Loucy (cell line): ENCODE results near the gene NQO2.

Experiments
- H2AFZ ChIP-seq: fragments of 200-600 bp; sonication (generic); 2 replicates; pipeline ENCODE4 v1.6.0; 2016; ENCODE audit warnings: antibody characterized with exemption, mild to moderate bottlenecking, low read length, moderate library complexity
- H3F3A ChIP-seq: fragments of 200-600 bp; 2 replicates; pipeline ENCODE4 v1.6.0; 2016; ENCODE audit warnings: antibody characterized with exemption, low read depth, mild to moderate bottlenecking
- H3K27me3 ChIP-seq: fragments of 200-600 bp; sonication (generic); 2 replicates; pipeline ENCODE4 v1.6.1; 2014; ENCODE audit warnings: low read length, mild to moderate bottlenecking; ENCODE audit not compliant: insufficient read depth, poor library complexity, severe bottlenecking
- H3K36me3 ChIP-seq: fragments of 200-600 bp; sonication (generic); 2 replicates; pipeline ENCODE4 v1.6.1; 2016; ENCODE audit warnings: low read length; ENCODE audit not compliant: insufficient read depth
- H3K4me1 ChIP-seq: fragments of 200-600 bp; sonication (generic); 2 replicates; pipeline ENCODE4 v1.5.1; 2014; ENCODE audit warnings: low read length, mild to moderate bottlenecking; ENCODE audit not compliant: insufficient read depth, poor library complexity, severe bottlenecking
- H3K4me2 ChIP-seq: fragments of 200-600 bp; sonication (generic); 2 replicates; pipeline ENCODE4 v1.6.0; 2014; ENCODE audit warnings: antibody characterized with exemption, low read length, low read depth, mild to moderate bottlenecking; ENCODE audit not compliant: poor library complexity, severe bottlenecking
- H3K4me3 ChIP-seq: fragments of 200-600 bp; sonication (generic); 2 replicates; pipeline ENCODE4 v1.5.1; 2014; ENCODE audit warnings: low read length, mild to moderate bottlenecking, mixed read lengths; ENCODE audit not compliant: poor library complexity, severe bottlenecking
- H3K79me2 ChIP-seq: fragments of 200-600 bp; sonication (generic); 2 replicates; pipeline ENCODE4 v1.6.1; 2014; ENCODE audit warnings: low read length; ENCODE audit not compliant: insufficient read depth
- H3K9ac ChIP-seq: fragments of 200-600 bp; sonication (generic); 2 replicates; pipeline ENCODE4 v1.6.0; 2014; ENCODE audit warnings: mild to moderate bottlenecking, low read depth, low read length, moderate library complexity; ENCODE audit not compliant: poor library complexity, severe bottlenecking
- H3K9me2 ChIP-seq: fragments of 200-600 bp; sonication (generic); replicated peaks from 2 replicates; pipeline ENCODE4 v1.6.1; 2016; ENCODE audit warnings: low read depth, low read length, mixed read lengths
- H3K9me3 ChIP-seq: fragments of 200-600 bp; sonication (generic); 2 replicates; pipeline ENCODE4 v1.6.1; 2014; ENCODE audit warnings: mild to moderate bottlenecking, antibody characterized with exemption, low read length, low read depth; ENCODE audit not compliant: insufficient read depth
- H4K20me1 ChIP-seq: fragments of 200-600 bp; sonication (generic); 2 replicates; pipeline ENCODE4 v1.6.0; 2014; ENCODE audit warnings: antibody characterized with exemption, low read length, mild to moderate bottlenecking; ENCODE audit not compliant: insufficient read depth, poor library complexity, severe bottlenecking
- EZH2phosphoT487 ChIP-seq: fragments of 200-600 bp; IDR thresholded peaks from 2 replicates; pipeline ENCODE4 v1.6.1; 2018; ENCODE audit warnings: antibody characterized with exemption, mild to moderate bottlenecking, moderate library complexity, borderline replicate concordance
- TF ChIP-seq, protein P1 (sequence below): fragments of 200-600 bp; sonication (generic); conservative IDR thresholded peaks from 2 replicates; pipeline ENCODE4 v1.5.1; 2014; ENCODE audit warnings: mild to moderate bottlenecking, antibody characterized with exemption, low read length

The NQO2 gene

DNA sequence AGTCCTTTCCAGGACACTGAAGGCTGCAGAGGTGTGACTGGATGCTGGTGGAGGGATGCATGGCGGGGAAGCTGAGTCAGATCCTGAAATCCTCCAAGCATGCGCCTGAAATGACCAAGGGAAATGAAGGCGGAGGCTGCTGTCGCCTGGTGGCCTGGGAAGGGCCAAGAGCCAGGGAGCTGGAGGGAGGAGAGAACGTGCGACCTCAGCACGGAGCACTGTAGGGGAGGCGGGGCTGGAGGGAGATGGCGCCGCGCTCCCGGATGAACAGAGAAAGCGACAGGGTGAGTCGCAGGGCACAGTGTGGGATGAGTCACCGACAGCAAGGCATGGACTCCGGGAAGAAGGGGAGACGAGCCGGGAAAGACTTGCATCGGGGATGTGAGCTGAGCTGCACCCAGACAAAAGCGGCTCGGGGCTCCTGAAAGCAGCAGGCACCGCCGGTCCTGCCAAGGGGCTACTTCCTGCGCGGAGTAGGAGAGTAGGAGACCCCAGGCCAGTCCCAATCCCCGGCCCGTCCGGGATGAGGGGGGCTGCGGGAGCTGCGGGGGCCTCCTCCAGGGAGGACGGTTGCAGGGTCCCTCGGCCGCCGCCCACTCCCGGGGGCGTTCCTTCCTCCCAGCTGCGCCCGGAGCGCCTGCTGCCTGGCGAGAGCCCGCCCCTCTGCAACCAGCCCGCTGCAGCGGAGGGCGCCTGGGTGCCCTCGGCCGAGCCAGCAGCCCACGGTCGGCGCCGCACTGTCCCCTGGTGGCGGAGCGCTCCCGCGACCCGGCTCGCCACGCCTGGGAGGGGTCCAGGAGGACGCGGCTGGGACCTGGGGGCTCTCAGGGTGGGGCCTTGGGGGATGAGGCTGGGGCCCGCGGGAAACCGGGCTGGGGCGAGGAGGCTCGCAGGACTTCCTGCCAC, 11.0 kb upstream of the NQO2 start:
- H3K27me3 ChIP-seq: no peaks in the 10 kb centered on the region
- peak overlapping the region; percentile 99 for H3K4me2 ChIP-seq
- H3K36me3 ChIP-seq: no peaks in the 10 kb centered on the region
- H3K79me2 ChIP-seq: no peaks in the 10 kb centered on the region
- peaks cover 28% of the 10 kb centered on the region for H3K4me1 ChIP-seq
- TF ChIP-seq, protein P1, sequence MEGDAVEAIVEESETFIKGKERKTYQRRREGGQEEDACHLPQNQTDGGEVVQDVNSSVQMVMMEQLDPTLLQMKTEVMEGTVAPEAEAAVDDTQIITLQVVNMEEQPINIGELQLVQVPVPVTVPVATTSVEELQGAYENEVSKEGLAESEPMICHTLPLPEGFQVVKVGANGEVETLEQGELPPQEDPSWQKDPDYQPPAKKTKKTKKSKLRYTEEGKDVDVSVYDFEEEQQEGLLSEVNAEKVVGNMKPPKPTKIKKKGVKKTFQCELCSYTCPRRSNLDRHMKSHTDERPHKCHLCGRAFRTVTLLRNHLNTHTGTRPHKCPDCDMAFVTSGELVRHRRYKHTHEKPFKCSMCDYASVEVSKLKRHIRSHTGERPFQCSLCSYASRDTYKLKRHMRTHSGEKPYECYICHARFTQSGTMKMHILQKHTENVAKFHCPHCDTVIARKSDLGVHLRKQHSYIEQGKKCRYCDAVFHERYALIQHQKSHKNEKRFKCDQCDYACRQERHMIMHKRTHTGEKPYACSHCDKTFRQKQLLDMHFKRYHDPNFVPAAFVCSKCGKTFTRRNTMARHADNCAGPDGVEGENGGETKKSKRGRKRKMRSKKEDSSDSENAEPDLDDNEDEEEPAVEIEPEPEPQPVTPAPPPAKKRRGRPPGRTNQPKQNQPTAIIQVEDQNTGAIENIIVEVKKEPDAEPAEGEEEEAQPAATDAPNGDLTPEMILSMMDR: peak; percentile 77
- TF ChIP-seq EZH2phosphoT487: no peak
- H2AFZ ChIP-seq: peak overlapping the region; percentile 99
- peaks cover 6% of the 10 kb centered on the region for H3F3A ChIP-seq
- no peaks in the 10 kb centered on the region for H3K9me2 ChIP-seq
- H4K20me1 ChIP-seq: no peaks in the 10 kb centered on the region
- H3K9me3 ChIP-seq: no peaks in the 10 kb centered on the region
- H3K9ac ChIP-seq: peak overlapping the region; percentile 89
- peak overlapping the region; percentile 95 for H3K4me3 ChIP-seq

DNA sequence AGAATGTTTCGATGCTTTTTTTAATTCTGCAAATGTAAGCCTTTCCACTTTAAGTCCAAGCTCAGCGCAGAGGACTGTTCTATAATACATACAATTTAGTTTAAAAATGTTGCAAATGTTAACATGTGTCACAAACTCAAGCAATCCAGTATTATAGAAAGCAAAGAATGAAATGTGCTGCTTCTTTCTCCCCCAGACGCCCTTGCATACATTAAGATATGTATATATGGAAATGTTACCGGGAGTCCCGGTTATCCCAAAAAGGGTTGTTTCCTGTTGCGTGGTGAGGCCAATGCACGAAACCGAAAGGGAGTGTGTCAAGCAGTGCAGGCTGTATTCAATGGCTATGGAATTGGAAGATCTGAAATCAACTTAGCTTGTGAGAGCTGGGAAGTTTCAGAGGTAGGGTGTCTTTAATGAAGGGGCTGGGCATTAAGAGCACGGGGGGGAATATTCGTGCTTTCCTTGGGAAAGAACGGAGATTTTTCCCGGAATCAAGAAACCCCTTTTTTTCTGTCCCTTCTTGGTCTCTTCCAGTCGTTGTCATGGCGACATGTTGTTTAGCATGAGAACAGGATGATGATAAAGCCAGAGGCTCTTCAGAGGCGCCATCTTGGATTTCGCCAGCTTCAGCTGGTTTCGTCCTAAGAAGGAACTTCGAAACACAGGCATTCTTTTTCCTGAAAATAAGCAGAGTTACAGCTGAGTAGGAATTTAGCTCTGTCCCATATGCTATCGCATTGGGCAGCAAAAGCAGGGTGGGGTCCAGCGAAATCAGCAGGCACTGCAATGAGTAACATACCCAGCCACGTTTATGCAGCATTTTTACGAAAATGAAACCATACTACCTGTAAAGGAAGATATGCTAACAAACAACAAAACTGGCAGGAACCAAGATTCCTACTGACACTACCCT, 10.1 kb upstream of the NQO2 start:
- H3K9me2 ChIP-seq: no peaks in the 10 kb centered on the region
- TF ChIP-seq, protein P1: 0 out of 2 replicates have a peak, but pooled peaks have one; percentile 34
- no peak for TF ChIP-seq EZH2phosphoT487
- no peaks in the 10 kb centered on the region for H3K79me2 ChIP-seq
- H3K4me3 ChIP-seq: peak overlapping the region; percentile 95
- no peaks in the 10 kb centered on the region for H3K27me3 ChIP-seq
- peak overlapping the region; percentile 99 for H2AFZ ChIP-seq
- H3K36me3 ChIP-seq: no peaks in the 10 kb centered on the region
- H3F3A ChIP-seq: peaks cover 6% of the 10 kb centered on the region
- H3K9me3 ChIP-seq: no peaks in the 10 kb centered on the region
- peak overlapping the region; percentile 89 for H3K9ac ChIP-seq
- peak overlapping the region; percentile 99 for H3K4me2 ChIP-seq
- no peaks in the 10 kb centered on the region for H4K20me1 ChIP-seq
- H3K4me1 ChIP-seq: peaks cover 28% of the 10 kb centered on the region

DNA sequence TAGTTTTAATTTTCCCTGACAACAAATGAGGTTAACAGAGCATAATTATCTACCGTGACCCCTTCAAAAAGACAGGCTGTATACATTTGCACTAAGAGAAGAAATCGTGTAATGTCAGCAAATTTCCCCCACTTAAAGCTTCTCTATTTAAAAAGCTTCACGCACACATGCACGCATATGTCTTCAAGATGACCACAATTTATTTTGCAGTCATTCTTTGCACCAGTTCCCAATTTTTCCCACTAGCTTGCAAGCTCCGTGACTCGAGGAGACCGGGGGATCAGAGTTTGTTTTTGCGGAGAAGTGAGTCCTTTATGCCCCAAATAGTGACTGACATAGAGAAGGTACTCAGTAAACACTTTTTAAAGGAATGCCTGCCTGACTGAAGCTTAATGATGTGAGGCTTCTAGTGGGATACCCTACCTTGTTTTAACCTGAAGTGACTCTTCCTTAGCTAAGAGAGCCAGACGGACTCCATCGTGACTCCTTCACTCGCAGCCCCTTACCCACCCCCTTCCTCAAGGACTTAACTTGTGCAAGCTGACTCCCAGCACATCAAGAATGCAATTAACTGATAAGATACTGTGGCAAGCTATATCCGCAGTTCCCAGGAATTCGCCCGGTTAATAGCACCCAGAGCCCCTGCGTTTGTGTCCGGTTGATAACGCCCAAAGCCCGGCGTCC, 9.3 kb upstream of the NQO2 start:
- H3K27me3 ChIP-seq: no peaks in the 10 kb centered on the region
- no peaks in the 10 kb centered on the region for H3K9me3 ChIP-seq
- peak overlapping the region; percentile 89 for H3K9ac ChIP-seq
- no peaks in the 10 kb centered on the region for H3K36me3 ChIP-seq
- TF ChIP-seq, protein P1: no peak
- no peak for TF ChIP-seq EZH2phosphoT487
- H3K4me1 ChIP-seq: peaks cover 28% of the 10 kb centered on the region
- H3K4me2 ChIP-seq: peak overlapping the region; percentile 99
- H3F3A ChIP-seq: peaks cover 6% of the 10 kb centered on the region
- H3K4me3 ChIP-seq: peak overlapping the region; percentile 95
- H4K20me1 ChIP-seq: no peaks in the 10 kb centered on the region
- no peaks in the 10 kb centered on the region for H3K79me2 ChIP-seq
- no peaks in the 10 kb centered on the region for H3K9me2 ChIP-seq
- peak overlapping the region; percentile 99 for H2AFZ ChIP-seq
